HEK293 (cell line): ENCODE results near the gene PLD4.

ENCODE experiments used
- CTCF ChIA-PET: fragments of 350-600 bp; formaldehyde crosslinking; extraction: SDS; loops from one replicate; lab custom pipeline; 2021; ENCODE audit warnings: antibody characterized with exemption; lab: Yijun Ruan, JAX
- POLR2A ChIA-PET: fragments of 300-600 bp; formaldehyde crosslinking; extraction: SDS; loops from one replicate; lab custom pipeline; 2020; ENCODE audit warnings: antibody characterized with exemption, inconsistent platforms; lab: Yijun Ruan, JAX
- H3K27ac ChIP-seq: fragments of 200-500 bp; sonication (Bioruptor generic); 2 replicates; pipeline ENCODE4 v1.5.1; 2014; ENCODE audit warnings: low read depth, low read length, control low read depth, inconsistent platforms; ENCODE audit errors: extremely low read depth
- H3K36me3 ChIP-seq, 2 experiments: fragments of 200-500 bp in 1 of 2; sonication (Bioruptor generic) in 1 of 2; 1 replicate in 1 of 2; 2 replicates in 1 of 2; pipeline ENCODE4 v1.5.1; 2014 to 2017; ENCODE audit warnings: inconsistent platforms in 2 of 2, low read length in 2 of 2; ENCODE audit not compliant: control insufficient read depth in 2 of 2, insufficient read depth in 1 of 2
- H3K4me1 ChIP-seq: fragments of 200-500 bp; sonication (Bioruptor generic); 2 replicates; pipeline ENCODE4 v1.5.1; 2014; ENCODE audit warnings: mild to moderate bottlenecking, low read length, inconsistent platforms; ENCODE audit not compliant: control insufficient read depth, insufficient read depth
- H3K4me3 ChIP-seq: 2 replicates; pipeline ENCODE4 v1.5.1; 2011; ENCODE audit warnings: low read depth, mild to moderate bottlenecking, control low read depth, low read length, moderate library complexity
- H3K9me3 ChIP-seq: fragments of 200-500 bp; sonication (Bioruptor generic); 2 replicates; pipeline ENCODE4 v1.5.1; 2014; ENCODE audit warnings: low read depth, low read length, inconsistent platforms; ENCODE audit not compliant: control insufficient read depth, insufficient read depth
- FEZF1 ChIP-seq: fragments of 450-650 bp; formaldehyde crosslinking; IDR thresholded peaks from 2 replicates; pipeline ENCODE4 v1.5.1; 2016; ENCODE audit warnings: missing biosample characterization, missing genetic modification characterization
- GLIS2 ChIP-seq: fragments of 450-650 bp; formaldehyde crosslinking; IDR thresholded peaks from 2 replicates; pipeline ENCODE4 v1.5.1; 2016; ENCODE audit warnings: missing biosample characterization, missing genetic modification characterization
- KLF1 ChIP-seq: fragments of 450-650 bp; formaldehyde crosslinking; IDR thresholded peaks from 2 replicates; pipeline ENCODE4 v1.5.1; 2016; ENCODE audit warnings: missing biosample characterization, missing genetic modification characterization
- MEIS1 ChIP-seq: sonication (generic); formaldehyde crosslinking; IDR thresholded peaks from 2 replicates; pipeline ENCODE4 v1.8.1; 2022; ENCODE audit warnings: missing genetic modification reagents, mild to moderate bottlenecking, borderline replicate concordance
- MZF1 ChIP-seq: fragments of 450-650 bp; formaldehyde crosslinking; IDR thresholded peaks from 2 replicates; pipeline ENCODE4 v1.5.1; 2017; ENCODE audit warnings: missing biosample characterization, missing genetic modification characterization, borderline replicate concordance
- PBX3 ChIP-seq: sonication (generic); formaldehyde crosslinking; IDR thresholded peaks from 2 replicates; pipeline ENCODE4 v1.8.1; 2022; ENCODE audit warnings: mild to moderate bottlenecking, moderate library complexity, missing genetic modification reagents
- SETDB1 ChIP-seq: IDR thresholded peaks from one replicate; pipeline ENCODE4 v1.6.1; 2017; ENCODE audit warnings: mild to moderate bottlenecking, low read length, moderate library complexity, mixed read lengths; ENCODE audit not compliant: insufficient read length
- ZNF174 ChIP-seq: fragments of 450-650 bp; formaldehyde crosslinking; IDR thresholded peaks from 2 replicates; pipeline ENCODE4 v1.5.0; 2017; ENCODE audit warnings: missing biosample characterization, mild to moderate bottlenecking, missing genetic modification characterization
- ZNF214 ChIP-seq: fragments of 450-650 bp; formaldehyde crosslinking; IDR thresholded peaks from 2 replicates; pipeline ENCODE4 v1.5.1; 2017; ENCODE audit warnings: missing biosample characterization, mild to moderate bottlenecking, missing genetic modification characterization, borderline replicate concordance
- ZNF239 ChIP-seq: fragments of 450-650 bp; formaldehyde crosslinking; IDR thresholded peaks from 2 replicates; pipeline ENCODE4 v1.5.1; 2016; ENCODE audit warnings: missing biosample characterization, missing genetic modification characterization
- ZNF24 ChIP-seq: fragments of 450-650 bp; formaldehyde crosslinking; IDR thresholded peaks from 2 replicates; pipeline ENCODE4 v1.5.1; 2016; ENCODE audit warnings: missing biosample characterization, missing genetic modification characterization
- ZNF266 ChIP-seq: fragments of 450-650 bp; formaldehyde crosslinking; IDR thresholded peaks from 2 replicates; pipeline ENCODE4 v1.5.1; 2016; ENCODE audit warnings: missing biosample characterization, missing genetic modification characterization, low read depth
- ZNF280D ChIP-seq: fragments of 450-650 bp; formaldehyde crosslinking; IDR thresholded peaks from 2 replicates; pipeline ENCODE4 v1.5.1; 2016; ENCODE audit warnings: missing biosample characterization, missing genetic modification characterization
- ZNF433 ChIP-seq: fragments of 450-650 bp; formaldehyde crosslinking; IDR thresholded peaks from 2 replicates; pipeline ENCODE4 v1.5.1; 2016; ENCODE audit warnings: missing biosample characterization, missing genetic modification characterization, low read depth
- ZNF529 ChIP-seq: fragments of 450-650 bp; formaldehyde crosslinking; IDR thresholded peaks from 2 replicates; pipeline ENCODE4 v1.5.1; 2017; ENCODE audit warnings: missing genetic modification characterization, missing biosample characterization; ENCODE audit not compliant: insufficient replicate concordance
- ZNF549 ChIP-seq: fragments of 450-650 bp; IDR thresholded peaks from 2 replicates; pipeline ENCODE4 v1.5.1; 2018; ENCODE audit warnings: missing biosample characterization, missing genetic modification characterization, mild to moderate bottlenecking, inconsistent platforms, moderate library complexity
- ZNF560 ChIP-seq: fragments of 450-650 bp; formaldehyde crosslinking; IDR thresholded peaks from 2 replicates; pipeline ENCODE4 v1.5.1; 2017; ENCODE audit warnings: missing biosample characterization, missing genetic modification characterization, borderline replicate concordance
- ZNF792 ChIP-seq: fragments of 450-650 bp; formaldehyde crosslinking; IDR thresholded peaks from 2 replicates; pipeline ENCODE4 v1.5.1; 2016; ENCODE audit warnings: missing biosample characterization, missing genetic modification characterization
- TF ChIP-seq, protein P1 (sequence below): fragments of 450-650 bp; formaldehyde crosslinking; IDR thresholded peaks from 2 replicates; pipeline ENCODE4 v1.5.1; 2016; ENCODE audit warnings: missing biosample characterization, missing genetic modification characterization
- TF ChIP-seq, protein P2 (sequence below): fragments of 450-650 bp; formaldehyde crosslinking; IDR thresholded peaks from 2 replicates; pipeline ENCODE4 v1.5.1; 2016; ENCODE audit warnings: missing biosample characterization, missing genetic modification characterization
- TF ChIP-seq, protein P3 (sequence below): fragments of 450-650 bp; formaldehyde crosslinking; IDR thresholded peaks from 2 replicates; pipeline ENCODE4 v1.5.1; 2017; ENCODE audit warnings: missing biosample characterization, missing genetic modification characterization

PLD4 gene

DNA sequence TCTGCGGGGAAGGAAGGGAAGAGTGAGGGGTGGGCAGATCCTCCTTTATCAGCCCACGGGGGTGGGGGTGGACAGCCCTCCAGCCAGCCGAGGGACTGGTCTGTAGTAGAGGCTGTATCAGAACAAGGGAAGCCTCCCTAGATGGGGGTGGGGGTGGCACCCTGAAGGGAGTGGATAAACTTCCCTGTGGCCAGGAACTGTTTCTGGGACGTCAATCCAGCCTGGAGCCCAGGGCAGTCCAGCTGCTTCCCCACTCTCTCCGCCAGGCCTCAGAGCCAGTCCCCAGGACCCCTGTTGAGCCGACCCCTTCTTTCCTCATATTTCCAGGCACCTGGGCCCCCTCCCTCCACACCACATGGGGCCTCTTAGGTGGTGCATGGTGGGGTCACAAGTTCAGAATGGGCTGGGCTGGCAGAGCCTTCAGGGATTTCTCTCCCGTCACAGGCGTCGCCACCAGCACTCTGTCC lies 6.7 kb downstream of the PLD4 start:
- no peaks in the 10 kb centered on the region for H3K4me1 ChIP-seq
- ChIA-PET CTCF (interaction anchor here (0.6 kb wide), 1 partner anchor 76 kb away, joined by 3 read pairs; no protein-coding TSS in a partner anchor), POLR2A (no interaction called here)
- TF ChIP-seq GLIS2 (peak; percentile 11; the same call in 1 of the 2 replicates), FEZF1 (tag by site-specific recombination) (no peak), KLF1 (tag by site-specific recombination) (peak; percentile 41; the same call in 1 of the 2 replicates), MEIS1 (CRISPR knock-in tag) (no peak)
- H3K4me3 ChIP-seq, result no peak overlapping the region
- no peak overlapping the region for H3K27ac ChIP-seq
- H3K36me3 ChIP-seq, result no peaks in the 10 kb centered on the region
- H3K9me3 ChIP-seq, result no peaks in the 10 kb centered on the region

DNA sequence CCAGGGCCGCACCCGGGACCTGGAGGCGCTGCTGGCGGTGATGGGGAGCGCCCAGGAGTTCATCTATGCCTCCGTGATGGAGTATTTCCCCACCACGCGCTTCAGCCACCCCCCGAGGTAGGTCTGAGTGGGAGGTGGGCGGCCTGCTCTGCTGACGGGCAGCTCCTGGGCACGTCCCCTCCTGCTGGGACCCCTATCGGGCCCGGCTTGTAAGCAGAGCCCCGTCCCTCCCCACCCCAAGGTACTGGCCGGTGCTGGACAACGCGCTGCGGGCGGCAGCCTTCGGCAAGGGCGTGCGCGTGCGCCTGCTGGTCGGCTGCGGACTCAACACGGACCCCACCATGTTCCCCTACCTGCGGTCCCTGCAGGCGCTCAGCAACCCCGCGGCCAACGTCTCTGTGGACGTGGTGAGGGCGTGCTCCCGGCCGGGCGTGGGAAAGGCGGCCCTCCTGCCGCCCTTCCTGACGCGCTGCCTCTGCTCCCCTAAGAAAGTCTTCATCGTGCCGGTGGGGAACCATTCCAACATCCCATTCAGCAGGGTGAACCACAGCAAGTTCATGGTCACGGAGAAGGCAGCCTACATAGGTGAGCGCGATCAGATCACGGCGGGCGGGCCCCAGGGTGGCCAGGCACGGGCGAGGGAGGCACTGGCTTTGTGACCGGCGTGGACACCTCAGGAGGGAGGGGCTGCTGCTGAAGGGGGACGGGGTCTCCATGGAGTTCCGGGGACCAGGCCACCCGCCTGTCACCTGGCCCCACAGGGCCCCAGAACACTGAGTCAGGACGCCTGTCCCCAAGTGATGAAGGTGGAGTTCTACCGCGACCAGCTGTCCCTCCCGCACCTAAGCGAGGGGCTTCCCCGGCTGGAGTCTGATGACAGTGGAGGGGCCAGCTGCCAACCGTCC lies 7.3 kb downstream of the PLD4 start:
- Histone ChIP-seq H3K27ac (no peak overlapping the region), H3K36me3 (no peaks in the 10 kb centered on the region), H3K9me3 (no peaks in the 10 kb centered on the region), H3K4me1 (no peaks in the 10 kb centered on the region), H3K4me3 (no peak overlapping the region)
- CTCF ChIA-PET, result no interaction called here
- POLR2A ChIA-PET, result no interaction called here
- TF ChIP-seq, protein P1, sequence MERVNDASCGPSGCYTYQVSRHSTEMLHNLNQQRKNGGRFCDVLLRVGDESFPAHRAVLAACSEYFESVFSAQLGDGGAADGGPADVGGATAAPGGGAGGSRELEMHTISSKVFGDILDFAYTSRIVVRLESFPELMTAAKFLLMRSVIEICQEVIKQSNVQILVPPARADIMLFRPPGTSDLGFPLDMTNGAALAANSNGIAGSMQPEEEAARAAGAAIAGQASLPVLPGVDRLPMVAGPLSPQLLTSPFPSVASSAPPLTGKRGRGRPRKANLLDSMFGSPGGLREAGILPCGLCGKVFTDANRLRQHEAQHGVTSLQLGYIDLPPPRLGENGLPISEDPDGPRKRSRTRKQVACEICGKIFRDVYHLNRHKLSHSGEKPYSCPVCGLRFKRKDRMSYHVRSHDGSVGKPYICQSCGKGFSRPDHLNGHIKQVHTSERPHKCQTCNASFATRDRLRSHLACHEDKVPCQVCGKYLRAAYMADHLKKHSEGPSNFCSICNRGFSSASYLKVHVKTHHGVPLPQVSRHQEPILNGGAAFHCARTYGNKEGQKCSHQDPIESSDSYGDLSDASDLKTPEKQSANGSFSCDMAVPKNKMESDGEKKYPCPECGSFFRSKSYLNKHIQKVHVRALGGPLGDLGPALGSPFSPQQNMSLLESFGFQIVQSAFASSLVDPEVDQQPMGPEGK (tag by site-specific recombination), result no peak
- TF ChIP-seq ZNF266 (no peak), ZNF792 (tag by site-specific recombination) (no peak), ZNF280D (no peak), ZNF529 (no peak), ZNF24 (tag by site-specific recombination) (no peak), ZNF174 (tag by site-specific recombination) (no peak), SETDB1 (no peak), ZNF239 (tag by site-specific recombination) (no peak), ZNF560 (tag by site-specific recombination) (no peak), PBX3 (CRISPR knock-in tag) (no peak), ZNF214 (no peak), MZF1 (tag by site-specific recombination) (no peak), ZNF433 (tag by site-specific recombination) (no peak), FEZF1 (tag by site-specific recombination) (no peak), ZNF549 (no peak)
- TF ChIP-seq, protein P2, sequence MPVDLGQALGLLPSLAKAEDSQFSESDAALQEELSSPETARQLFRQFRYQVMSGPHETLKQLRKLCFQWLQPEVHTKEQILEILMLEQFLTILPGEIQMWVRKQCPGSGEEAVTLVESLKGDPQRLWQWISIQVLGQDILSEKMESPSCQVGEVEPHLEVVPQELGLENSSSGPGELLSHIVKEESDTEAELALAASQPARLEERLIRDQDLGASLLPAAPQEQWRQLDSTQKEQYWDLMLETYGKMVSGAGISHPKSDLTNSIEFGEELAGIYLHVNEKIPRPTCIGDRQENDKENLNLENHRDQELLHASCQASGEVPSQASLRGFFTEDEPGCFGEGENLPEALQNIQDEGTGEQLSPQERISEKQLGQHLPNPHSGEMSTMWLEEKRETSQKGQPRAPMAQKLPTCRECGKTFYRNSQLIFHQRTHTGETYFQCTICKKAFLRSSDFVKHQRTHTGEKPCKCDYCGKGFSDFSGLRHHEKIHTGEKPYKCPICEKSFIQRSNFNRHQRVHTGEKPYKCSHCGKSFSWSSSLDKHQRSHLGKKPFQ, result no peak
- TF ChIP-seq, protein P3, sequence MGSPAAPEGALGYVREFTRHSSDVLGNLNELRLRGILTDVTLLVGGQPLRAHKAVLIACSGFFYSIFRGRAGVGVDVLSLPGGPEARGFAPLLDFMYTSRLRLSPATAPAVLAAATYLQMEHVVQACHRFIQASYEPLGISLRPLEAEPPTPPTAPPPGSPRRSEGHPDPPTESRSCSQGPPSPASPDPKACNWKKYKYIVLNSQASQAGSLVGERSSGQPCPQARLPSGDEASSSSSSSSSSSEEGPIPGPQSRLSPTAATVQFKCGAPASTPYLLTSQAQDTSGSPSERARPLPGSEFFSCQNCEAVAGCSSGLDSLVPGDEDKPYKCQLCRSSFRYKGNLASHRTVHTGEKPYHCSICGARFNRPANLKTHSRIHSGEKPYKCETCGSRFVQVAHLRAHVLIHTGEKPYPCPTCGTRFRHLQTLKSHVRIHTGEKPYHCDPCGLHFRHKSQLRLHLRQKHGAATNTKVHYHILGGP, result no peak
- TF ChIP-seq, all 188 proteins: peak for 0
